Stimulated activated naive CD8-positive, alpha-beta T cell treated with anti-CD3 and anti-CD28 coated beads, Interleukin-15, Interleukin-2, amounts not matched to agents 100 ng/mL and 50 ng/mL, for 24 hours (primary cell): ENCODE measurements around the gene DUSP14.
"Not testable (repeated sequence)": the region's sequence is repeated elsewhere in the genome, so short reads cannot be mapped to it uniquely, and the experiment has no call there.

Source experiments
- H3K27ac Mint-ChIP-seq: one replicate; pipeline ENCODE4 v1.8.0; 2021; ENCODE audit warnings: mild to moderate bottlenecking, mixed read lengths
- H3K27me3 Mint-ChIP-seq: one replicate; pipeline ENCODE4 v1.8.0; 2021; ENCODE audit warnings: mixed read lengths
- H3K36me3 Mint-ChIP-seq: one replicate; pipeline ENCODE4 v1.8.0; 2021; ENCODE audit warnings: low read depth, mixed read lengths
- H3K4me1 Mint-ChIP-seq: one replicate; pipeline ENCODE4 v1.8.0; 2021; ENCODE audit warnings: low read depth, mixed read lengths
- H3K4me3 Mint-ChIP-seq: one replicate; pipeline ENCODE4 v1.8.0; 2021; ENCODE audit warnings: mild to moderate bottlenecking, mixed read lengths
- H3K9me3 Mint-ChIP-seq: one replicate; pipeline ENCODE4 v1.8.0; 2021; ENCODE audit warnings: mixed read lengths

The DUSP14 gene

DNA sequence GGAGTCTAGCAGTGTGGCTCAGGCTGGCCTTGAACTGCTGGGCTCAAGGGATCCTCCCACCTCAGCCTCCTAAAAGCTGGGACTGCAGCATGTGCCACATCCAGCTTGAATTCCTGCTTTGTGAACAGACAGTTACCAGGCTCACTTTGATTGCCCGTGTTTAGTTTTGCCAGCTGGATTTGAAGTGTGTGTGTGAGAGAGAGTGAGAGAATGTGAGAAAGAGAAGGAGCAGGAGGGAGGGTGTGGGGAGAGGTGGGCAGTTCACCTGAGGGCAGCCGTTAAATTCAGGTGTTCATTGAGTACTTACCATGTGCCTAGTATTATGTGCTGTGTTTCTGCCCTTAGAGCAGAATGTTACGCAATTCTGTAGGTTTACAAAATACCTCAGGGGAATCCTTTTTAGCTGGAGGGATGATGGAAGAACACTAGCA lies 4.7 kb downstream of the DUSP14 start:
- H3K27me3 Mint-ChIP-seq, result no peaks in the 10 kb centered on the region
- H3K27ac Mint-ChIP-seq, result peak overlapping the region; percentile 7
- H3K9me3 Mint-ChIP-seq, result no peaks in the 10 kb centered on the region
- peaks cover 43% of the 10 kb centered on the region for H3K4me1 Mint-ChIP-seq
- H3K36me3 Mint-ChIP-seq, result no peaks in the 10 kb centered on the region
- H3K4me3 Mint-ChIP-seq, result no peak overlapping the region

DNA sequence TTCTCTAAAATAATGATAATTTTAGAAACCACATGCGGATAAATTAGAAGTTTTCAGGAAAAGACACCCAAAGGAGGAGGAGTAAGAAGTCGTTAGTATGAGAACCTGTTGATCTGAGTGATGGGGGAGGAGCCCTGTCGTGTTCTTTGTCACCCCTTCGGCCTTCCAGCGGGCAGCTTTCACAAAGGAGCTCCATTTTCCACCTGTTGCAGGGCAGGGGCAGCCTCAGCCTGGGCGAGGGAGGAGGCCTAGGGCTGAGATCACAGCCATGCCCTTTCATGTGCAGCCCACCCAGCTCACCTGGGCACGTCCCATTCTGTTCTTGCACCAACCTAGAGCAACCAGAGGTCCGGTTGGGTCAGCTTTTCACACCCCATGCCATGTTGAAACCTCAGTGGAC lies 5.3 kb downstream of the DUSP14 start:
- Mint-ChIP-seq H3K27ac (no peak overlapping the region), H3K4me3 (no peak overlapping the region), H3K9me3 (no peaks in the 10 kb centered on the region), H3K36me3 (peaks cover 3% of the 10 kb centered on the region), H3K4me1 (peaks cover 43% of the 10 kb centered on the region), H3K27me3 (no peaks in the 10 kb centered on the region)

DNA sequence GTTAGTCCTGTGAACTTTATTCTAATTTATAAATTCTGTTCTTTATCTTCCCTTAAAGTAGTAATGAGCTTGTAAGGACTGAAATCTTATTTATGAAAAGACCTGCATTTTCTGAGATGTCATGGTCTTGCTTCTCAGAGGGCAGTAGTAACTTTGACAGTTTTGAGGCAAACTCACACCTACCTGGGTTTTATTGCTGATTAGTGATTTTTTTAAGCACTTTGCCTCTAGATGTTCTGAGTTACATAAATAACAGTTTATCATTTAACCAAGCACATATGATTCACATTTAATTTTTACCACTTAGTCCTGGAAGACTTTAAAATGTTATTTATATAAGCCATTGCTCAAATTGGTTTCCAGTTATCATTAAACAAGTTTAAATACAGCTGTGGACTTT lies 10.7 kb downstream of the DUSP14 start:
- Mint-ChIP-seq H3K4me3 (no peak overlapping the region), H3K9me3 (no peaks in the 10 kb centered on the region), H3K27me3 (no peaks in the 10 kb centered on the region), H3K36me3 (peaks cover 9% of the 10 kb centered on the region), H3K4me1 (no peaks in the 10 kb centered on the region), H3K27ac (no peak overlapping the region)

DNA sequence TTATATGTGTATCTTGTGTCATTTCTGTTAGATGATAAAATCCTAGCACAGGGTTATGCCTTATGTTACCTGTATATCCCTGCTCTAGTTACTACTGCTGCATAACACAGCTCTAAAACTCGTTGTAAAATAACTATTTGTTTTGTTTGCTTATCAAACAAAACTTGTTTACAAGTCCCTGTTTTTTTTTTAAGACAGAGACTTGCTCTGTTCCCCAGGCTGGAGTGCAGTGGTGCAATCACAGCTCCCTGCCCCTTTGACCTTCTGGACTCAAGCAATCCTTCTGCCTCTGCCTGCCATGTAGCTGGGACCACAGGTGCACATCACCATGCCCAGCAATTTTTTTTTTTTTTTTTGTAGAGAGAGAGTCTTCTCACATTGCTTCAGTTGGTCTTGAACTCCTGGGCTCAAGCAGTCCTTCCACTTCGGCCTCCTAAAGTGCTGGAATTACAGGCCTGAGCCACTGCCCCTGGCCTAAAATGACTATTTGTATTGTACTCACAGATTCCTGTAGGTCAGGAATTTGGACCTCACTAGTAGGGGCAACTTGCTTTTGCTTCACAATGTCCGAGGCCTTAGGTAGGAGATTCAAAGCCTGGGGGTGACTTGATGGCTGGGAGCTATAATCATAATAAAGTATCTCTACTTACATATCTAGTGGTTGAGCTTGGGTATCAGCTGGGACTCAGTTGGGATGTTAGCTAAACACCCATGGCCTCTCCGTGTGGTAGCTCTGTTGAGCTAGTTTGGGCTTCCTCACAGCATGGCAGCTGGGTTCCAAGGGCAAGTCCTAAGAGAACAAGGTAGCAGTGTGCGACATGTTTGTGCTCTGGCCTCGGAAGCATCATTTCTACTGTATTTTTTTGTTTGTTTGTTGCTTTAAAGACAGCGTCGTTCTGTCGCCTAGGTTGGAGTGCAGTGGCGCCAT lies 12.6 kb downstream of the DUSP14 start:
- peaks cover 9% of the 10 kb centered on the region for H3K36me3 Mint-ChIP-seq
- H3K27ac Mint-ChIP-seq, result no peak overlapping the region
- H3K4me3 Mint-ChIP-seq, result no peak overlapping the region
- no peaks in the 10 kb centered on the region for H3K9me3 Mint-ChIP-seq
- no peaks in the 10 kb centered on the region for H3K27me3 Mint-ChIP-seq
- peaks cover 5% of the 10 kb centered on the region for H3K4me1 Mint-ChIP-seq

DNA sequence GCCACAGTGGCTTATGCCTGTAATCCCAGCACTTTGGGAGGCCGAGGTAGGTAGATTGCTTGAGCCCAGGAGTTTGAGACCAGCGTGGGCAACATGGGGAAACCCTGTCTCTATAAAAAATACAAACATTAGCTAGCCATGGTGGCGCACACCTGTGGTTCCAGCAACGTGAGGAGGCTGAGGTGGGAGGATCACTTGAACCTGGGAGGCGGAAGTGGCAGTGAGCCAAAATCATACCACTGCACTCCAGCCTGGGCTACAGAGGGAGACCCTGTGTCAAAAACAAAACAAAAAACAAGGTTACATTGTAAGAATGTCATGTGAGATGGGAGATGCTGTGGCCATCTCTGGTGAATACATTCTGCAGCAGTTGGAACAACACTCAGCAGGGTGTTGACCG lies 13.5 kb downstream of the DUSP14 start:
- Mint-ChIP-seq H3K9me3 (no peaks in the 10 kb centered on the region), H3K4me1 (peaks cover 5% of the 10 kb centered on the region), H3K4me3 (no peak overlapping the region), H3K36me3 (peaks cover 9% of the 10 kb centered on the region), H3K27me3 (no peaks in the 10 kb centered on the region), H3K27ac (no peak overlapping the region)

DNA sequence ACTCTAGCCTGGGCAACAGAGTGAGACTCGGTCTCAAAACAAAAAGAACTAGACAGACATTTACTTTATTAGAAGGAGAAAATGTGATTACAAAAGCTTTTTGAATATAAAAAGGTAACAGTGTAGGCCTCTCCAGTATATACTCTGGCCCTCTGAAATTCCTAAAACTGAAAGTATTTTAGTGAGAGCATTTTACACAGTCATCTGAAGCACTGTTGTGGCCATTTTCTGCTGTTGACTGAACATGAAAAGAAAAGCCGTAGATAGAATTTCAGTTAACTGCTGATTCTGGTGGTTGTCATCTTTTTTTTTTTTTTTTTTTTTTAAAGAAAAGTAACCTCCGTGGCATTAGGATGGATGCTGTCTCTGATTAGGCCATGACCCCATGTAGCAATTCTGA lies 15.6 kb downstream of the DUSP14 start:
- Mint-ChIP-seq H3K27ac (no peak overlapping the region), H3K4me3 (no peak overlapping the region), H3K9me3 (no peaks in the 10 kb centered on the region), H3K27me3 (no peaks in the 10 kb centered on the region), H3K36me3 (peaks cover 2% of the 10 kb centered on the region), H3K4me1 (peaks cover 5% of the 10 kb centered on the region)

DNA sequence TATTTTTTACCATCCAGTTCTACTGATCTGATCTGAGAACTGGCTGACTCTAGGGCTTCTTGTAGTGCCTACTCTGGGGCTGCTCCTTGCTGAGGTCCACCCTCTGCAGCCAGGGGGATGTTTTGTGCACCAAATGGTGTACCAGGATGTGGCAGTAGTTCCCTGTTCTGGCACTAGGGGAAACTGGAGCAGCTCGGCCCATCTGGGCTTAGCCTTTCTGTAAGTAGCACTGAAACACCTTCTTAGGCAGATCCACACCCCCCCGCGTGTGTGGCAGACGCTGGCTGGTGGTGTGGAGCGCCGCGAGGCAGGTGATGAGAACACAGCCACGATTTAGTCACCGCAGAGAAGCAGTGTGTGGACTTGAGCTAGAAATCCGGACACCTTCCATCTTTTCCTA lies 17.0 kb downstream of the DUSP14 start:
- no peak overlapping the region for H3K4me3 Mint-ChIP-seq
- no peak overlapping the region for H3K27ac Mint-ChIP-seq
- H3K9me3 Mint-ChIP-seq, result no peaks in the 10 kb centered on the region
- H3K4me1 Mint-ChIP-seq, result peaks cover 9% of the 10 kb centered on the region
- H3K36me3 Mint-ChIP-seq, result no peaks in the 10 kb centered on the region
- H3K27me3 Mint-ChIP-seq, result no peaks in the 10 kb centered on the region

DNA sequence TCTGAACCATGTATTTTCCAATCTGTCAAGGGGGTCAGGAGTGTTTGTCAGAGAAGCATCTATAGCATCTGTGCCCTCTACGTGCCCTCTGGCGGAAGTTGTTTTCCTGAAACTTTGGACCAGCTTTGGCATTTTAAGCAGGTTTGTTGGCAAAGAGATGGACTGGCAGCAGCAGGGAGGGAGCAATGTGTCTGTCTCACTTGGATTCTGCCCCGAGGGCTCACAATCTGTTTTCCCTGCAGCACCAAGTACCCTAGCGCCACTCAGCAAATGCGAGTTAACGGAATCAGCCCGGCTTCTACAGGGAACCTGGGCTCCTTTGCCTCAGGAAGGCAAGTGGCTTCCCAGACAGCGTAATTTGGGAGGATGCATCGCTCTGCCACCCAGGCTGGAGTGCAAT lies 17.4 kb downstream of the DUSP14 start:
- Mint-ChIP-seq H3K9me3 (no peaks in the 10 kb centered on the region), H3K27me3 (no peaks in the 10 kb centered on the region), H3K4me3 (no peak overlapping the region), H3K27ac (no peak overlapping the region), H3K4me1 (peaks cover 9% of the 10 kb centered on the region), H3K36me3 (peaks cover 2% of the 10 kb centered on the region)

DNA sequence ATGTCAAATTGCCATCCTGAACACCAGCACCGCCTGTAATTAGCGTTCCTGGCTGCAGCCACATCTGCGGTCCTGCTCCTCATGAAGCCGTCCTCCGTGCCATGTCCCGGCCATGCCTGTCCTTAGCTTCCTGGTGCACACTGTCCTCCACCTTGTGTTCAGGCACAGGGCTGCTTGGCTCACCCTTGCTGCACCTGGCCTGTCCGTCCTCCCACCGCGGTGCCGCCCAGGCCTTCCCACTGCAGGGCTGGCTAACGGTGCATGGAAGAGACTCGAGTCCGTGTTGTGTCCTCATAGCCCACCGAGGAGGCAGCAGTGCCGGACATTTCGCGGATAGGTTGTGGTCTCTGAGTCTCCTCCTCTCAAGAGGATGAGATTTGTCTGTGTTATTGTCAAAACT lies 20.4 kb downstream of the DUSP14 start:
- Mint-ChIP-seq H3K27me3 (no peaks in the 10 kb centered on the region), H3K36me3 (peaks cover 16% of the 10 kb centered on the region), H3K9me3 (no peaks in the 10 kb centered on the region), H3K4me3 (no peak overlapping the region), H3K4me1 (peaks cover 9% of the 10 kb centered on the region), H3K27ac (no peak overlapping the region)

DNA sequence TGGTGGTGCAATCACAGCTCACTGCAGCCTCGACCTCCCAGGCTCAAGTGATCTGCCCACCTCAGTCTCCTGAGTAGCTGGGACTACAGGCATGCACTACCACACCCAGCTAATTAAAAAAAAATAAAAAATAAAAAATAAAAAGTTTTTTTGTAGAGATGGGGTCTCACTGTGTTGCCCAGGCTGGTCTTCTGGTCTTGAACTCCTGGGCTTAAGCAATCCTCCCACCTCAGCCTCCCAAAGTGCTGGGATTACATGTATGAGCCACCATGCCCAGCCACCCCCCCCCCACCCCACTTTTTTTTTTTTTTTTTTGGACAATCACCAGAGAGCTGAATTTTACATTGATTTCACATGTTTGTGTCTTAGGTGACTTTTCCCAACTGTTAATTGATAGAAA lies 22.0 kb downstream of the DUSP14 start:
- H3K4me1 Mint-ChIP-seq, H3K4me3 Mint-ChIP-seq, H3K9me3 Mint-ChIP-seq, H3K27me3 Mint-ChIP-seq, H3K27ac Mint-ChIP-seq: not testable (repeated sequence)
- peaks cover 16% of the 10 kb centered on the region for H3K36me3 Mint-ChIP-seq

DNA sequence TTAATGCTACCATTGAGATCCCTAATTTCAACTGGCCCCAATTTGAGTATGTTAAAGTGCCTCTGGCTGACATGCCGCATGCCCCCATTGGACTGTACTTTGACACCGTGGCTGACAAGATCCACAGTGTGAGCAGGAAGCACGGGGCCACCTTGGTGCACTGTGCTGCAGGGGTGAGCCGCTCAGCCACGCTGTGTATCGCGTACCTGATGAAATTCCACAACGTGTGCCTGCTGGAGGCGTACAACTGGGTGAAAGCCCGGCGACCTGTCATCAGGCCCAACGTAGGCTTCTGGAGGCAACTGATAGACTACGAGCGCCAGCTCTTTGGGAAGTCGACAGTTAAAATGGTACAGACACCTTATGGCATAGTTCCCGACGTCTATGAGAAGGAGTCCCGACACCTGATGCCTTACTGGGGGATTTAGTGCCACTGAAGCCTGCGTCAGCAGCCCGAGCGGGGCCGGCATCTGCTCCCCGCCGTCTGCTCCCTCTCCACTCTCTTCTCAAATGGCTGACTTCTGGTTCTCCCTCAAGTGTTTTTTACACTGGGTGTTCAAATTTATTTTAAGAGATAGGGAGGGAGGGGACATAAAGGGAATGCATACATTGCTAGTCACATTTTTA lies 22.9 kb downstream of the DUSP14 start:
- Mint-ChIP-seq H3K27me3 (no peaks in the 10 kb centered on the region), H3K27ac (no peak overlapping the region), H3K4me3 (no peak overlapping the region), H3K36me3 (peaks cover 20% of the 10 kb centered on the region), H3K4me1 (peaks cover 4% of the 10 kb centered on the region), H3K9me3 (no peaks in the 10 kb centered on the region)

DNA sequence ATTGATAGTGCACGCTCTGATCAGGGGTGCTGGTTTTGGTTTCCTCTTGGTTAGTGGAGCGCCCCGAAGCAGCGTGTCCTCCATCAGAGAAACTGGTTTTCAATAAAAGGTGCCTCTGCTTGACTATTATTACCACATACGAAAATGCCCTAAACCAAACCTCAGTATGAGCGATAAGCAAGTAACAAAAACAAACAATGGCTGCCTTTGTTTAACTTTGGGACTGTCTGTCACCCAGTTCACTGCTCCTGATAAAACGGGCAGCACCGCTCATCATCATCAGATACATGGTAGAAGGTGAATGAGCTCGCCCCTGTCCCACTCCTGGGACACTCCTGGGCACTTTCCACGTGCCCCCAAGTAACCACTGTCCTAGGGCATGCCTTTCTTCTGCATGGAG lies 24.0 kb downstream of the DUSP14 start:
- Mint-ChIP-seq H3K4me3 (no peak overlapping the region), H3K36me3 (peaks cover 32% of the 10 kb centered on the region), H3K27ac (no peak overlapping the region)

DNA sequence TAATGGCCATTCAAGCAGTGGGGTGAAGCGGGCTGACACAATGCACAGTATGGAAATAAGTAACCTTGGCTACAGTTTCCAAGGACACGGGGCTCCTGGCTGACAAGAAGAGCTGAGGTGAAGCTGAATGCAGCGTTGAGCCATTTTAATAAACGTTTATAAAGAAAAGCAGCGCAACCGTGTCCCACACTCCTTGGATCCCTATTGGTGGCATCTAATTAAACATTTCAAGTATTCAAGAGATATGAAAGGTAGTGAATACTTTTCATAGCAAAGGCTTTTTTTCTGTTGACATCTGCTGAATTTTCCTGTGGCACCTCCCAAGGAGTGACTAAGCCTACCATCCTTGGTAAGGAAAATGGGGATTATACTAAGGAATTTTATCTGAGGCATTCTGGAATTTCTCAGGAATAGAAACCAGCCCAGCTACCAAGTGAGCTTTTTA lies 26.5 kb downstream of the DUSP14 start:
- peaks cover 51% of the 10 kb centered on the region for H3K36me3 Mint-ChIP-seq
- H3K27me3 Mint-ChIP-seq, result no peaks in the 10 kb centered on the region
- no peak overlapping the region for H3K4me3 Mint-ChIP-seq
- no peaks in the 10 kb centered on the region for H3K9me3 Mint-ChIP-seq
- H3K27ac Mint-ChIP-seq, result no peak overlapping the region
- peaks cover 11% of the 10 kb centered on the region for H3K4me1 Mint-ChIP-seq

More for the DNA sequence above, 24.0 kb downstream of the DUSP14 start:
- Mint-ChIP-seq H3K4me1 (peaks cover 4% of the 10 kb centered on the region), H3K9me3 (no peaks in the 10 kb centered on the region), H3K27me3 (no peaks in the 10 kb centered on the region)

DNA sequence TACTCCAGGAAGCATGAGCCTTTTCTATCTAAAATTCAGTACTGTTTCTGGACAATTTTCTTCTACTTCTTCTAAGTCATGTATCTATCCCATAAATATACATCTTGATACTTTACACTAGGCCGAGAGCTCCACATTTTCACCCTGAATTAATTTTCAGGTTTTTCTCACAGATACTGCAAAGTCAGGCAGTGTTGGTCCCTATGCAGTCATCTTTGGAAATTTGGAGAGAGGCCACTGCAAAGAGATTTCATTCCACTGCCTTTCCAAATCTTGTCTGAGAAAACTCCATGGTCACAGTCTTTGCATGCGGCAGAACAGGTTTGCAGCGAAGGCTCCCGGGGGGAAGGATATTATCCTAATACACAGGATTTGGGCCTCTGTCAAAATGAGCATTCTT lies 28.2 kb downstream of the DUSP14 start:
- H3K4me1 Mint-ChIP-seq, result peaks cover 11% of the 10 kb centered on the region

DNA sequence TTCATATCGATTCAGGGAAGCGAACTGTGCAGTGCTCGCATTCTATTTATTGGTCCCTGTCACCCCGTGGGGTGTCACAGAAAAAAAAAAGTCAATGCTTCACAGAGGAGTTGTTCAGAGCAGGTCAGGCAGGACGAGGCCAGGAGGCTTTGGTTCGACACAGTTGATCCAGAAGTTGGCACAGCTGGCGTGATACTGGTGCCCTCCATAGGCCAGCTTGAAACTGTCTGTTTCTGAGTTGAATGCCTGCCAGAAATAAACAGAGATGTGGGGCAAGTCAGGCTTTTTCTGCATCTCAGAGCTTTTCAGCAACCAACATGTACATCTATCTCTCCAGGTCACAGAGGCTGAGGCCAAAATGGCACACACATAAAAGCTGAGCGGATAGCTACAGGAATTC lies 29.1 kb downstream of the DUSP14 start:
- Mint-ChIP-seq H3K4me1 (peaks cover 16% of the 10 kb centered on the region), H3K9me3 (no peaks in the 10 kb centered on the region), H3K36me3 (peaks cover 51% of the 10 kb centered on the region), H3K27ac (peak overlapping the region; percentile 27), H3K27me3 (no peaks in the 10 kb centered on the region), H3K4me3 (no peak overlapping the region)

More for the DNA sequence above, 28.2 kb downstream of the DUSP14 start:
- Mint-ChIP-seq H3K9me3 (no peaks in the 10 kb centered on the region), H3K27ac (no peak overlapping the region), H3K36me3 (peaks cover 55% of the 10 kb centered on the region), H3K27me3 (no peaks in the 10 kb centered on the region), H3K4me3 (no peak overlapping the region)
